Hepatocyte (in vitro differentiated cells): ENCODE results near the gene SLC41A2.

Experiments used
- EZH2phosphoT487 ChIP-seq: fragments of 200-600 bp; sonication (generic); IDR thresholded peaks from one replicate; pipeline ENCODE4 v1.6.1; 2018; ENCODE audit warnings: antibody characterized with exemption, mild to moderate bottlenecking, low read depth, moderate library complexity; ENCODE audit not compliant: unreplicated experiment, severe bottlenecking
- TF ChIP-seq, protein P1 (sequence below): fragments of 200-600 bp; sonication (generic); IDR thresholded peaks from 2 replicates; pipeline ENCODE4 v1.5.1; 2016; ENCODE audit warnings: antibody characterized with exemption, mild to moderate bottlenecking; ENCODE audit not compliant: poor library complexity

DNA sequence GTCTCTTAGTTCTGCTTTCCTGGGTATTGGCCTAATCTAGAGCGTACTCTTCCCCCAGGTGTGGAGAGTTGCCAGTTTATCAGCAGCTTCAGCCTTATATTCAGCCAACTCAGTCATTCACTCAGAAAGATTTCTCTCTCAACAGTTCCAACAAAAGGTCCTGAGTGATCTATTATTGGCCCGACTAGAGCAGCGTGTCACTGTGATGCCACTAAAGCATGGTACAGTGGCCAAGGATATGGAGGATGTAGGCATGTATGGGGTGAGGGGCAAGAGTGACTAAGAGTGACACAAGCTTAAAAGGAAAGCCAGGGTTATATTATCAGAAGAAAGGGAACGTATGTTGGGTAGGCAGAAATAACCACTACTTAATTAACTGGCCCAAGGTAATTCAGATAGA lies 32.9 kb upstream of the SLC41A2 start:
- TF ChIP-seq, protein P1, sequence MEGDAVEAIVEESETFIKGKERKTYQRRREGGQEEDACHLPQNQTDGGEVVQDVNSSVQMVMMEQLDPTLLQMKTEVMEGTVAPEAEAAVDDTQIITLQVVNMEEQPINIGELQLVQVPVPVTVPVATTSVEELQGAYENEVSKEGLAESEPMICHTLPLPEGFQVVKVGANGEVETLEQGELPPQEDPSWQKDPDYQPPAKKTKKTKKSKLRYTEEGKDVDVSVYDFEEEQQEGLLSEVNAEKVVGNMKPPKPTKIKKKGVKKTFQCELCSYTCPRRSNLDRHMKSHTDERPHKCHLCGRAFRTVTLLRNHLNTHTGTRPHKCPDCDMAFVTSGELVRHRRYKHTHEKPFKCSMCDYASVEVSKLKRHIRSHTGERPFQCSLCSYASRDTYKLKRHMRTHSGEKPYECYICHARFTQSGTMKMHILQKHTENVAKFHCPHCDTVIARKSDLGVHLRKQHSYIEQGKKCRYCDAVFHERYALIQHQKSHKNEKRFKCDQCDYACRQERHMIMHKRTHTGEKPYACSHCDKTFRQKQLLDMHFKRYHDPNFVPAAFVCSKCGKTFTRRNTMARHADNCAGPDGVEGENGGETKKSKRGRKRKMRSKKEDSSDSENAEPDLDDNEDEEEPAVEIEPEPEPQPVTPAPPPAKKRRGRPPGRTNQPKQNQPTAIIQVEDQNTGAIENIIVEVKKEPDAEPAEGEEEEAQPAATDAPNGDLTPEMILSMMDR, result no peak
- TF ChIP-seq EZH2phosphoT487, result no peak
